Erythroblast (primary cell): ENCODE measurements around the gene PWWP2B.

Experiments
- DNase-seq, 2 experiments: peaks; one replicate each; lab custom pipeline; 2025; lab: John Stamatoyannopoulos, UW
- GATA1 ChIP-seq: IDR thresholded peaks from 2 replicates; pipeline ENCODE4 v1.6.1; 2011; ENCODE audit warnings: low read depth, mild to moderate bottlenecking, control low read depth, low read length, moderate library complexity
- POLR2A ChIP-seq: IDR thresholded peaks from 2 replicates; pipeline ENCODE4 v1.6.1; 2011; ENCODE audit warnings: mild to moderate bottlenecking, low read length

The PWWP2B gene

DNA sequence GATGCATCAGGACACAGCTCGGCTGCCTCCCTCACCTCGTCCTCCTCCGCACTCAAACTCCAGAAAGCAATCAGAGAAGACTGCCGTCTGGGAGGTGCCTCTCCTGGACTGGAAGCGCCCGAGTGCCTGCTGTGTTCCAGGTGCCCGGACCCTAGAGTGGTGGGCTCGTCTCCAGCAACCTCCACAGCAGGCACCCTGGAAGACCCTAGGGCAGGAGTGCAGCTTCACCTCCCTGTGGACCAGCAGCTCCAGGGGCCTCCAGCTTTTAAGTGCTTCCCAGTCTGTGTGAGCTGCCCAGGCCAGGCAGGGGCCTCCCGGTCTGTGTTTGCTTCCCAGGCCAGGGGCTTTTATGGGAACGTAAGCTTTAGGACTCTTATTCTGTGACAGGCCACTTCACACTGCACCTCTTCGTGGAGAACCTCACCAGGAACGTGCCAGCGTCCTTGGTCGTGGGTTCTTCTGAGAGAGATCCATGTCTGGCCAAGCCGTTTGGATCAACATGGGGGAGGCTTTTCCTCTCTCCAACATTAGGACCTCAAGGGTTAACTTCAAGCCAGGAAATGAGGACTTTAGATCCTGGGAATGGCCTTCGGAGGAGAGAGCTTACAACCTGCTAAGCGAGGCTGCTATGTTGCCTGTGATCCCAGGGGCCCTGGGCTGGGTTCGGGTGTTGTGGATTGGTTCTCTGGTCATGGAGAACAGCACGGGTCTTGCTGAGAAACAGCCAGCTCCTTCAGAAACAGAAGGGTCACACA lies 5.9 kb upstream of the PWWP2B start:
- DNase-seq: no peak
- no peak for TF ChIP-seq GATA1
- no peak for TF ChIP-seq POLR2A

DNA sequence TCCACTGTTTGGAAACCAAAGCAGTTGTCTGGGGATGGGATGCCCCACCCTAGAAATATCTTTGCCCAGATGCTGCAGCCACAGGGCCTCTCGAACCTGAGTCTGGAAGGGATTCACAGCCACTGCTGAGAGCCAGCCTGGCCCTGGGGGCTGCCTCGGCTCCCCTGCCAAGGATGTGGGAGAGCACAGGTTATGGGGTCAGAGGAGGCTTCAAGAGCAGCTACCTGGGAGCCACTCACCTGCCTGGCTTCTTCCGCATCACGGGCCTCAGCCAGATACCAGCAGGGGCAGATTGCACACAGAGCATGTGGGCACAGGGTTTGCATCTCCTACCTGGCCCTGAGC lies 5.4 kb upstream of the PWWP2B start:
- TF ChIP-seq GATA1: no peak
- TF ChIP-seq POLR2A: no peak
- DNase-seq: no peak

DNA sequence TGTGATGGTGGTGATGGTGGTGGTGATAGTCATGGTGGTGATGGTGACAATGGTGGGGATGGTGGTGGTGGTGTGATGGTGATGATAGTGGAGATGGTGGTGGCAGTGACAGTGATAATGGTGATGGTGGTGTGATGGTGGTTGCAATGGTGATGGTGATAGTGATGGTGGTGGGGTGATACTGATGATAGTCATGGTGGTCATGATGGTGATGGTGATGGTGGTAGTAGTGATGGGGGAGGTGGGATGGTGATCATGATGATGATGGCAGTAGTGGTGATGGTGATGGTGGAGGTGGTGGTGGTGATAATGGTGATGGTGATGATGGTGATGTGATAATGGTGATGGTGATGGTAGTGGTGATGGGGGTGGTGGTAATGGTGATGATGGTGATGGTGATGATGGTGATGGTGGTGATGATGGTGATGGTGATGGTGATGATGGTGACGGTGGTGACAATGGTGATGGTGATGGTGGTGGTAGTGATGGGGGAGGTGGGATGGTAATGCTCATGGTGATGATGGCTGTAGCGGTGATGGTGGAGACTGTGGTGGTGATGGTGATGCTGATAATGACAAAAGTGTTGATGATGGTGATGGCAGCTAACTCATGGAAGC lies 4.7 kb upstream of the PWWP2B start:
- no peak for TF ChIP-seq GATA1
- TF ChIP-seq POLR2A: no peak
- DNase-seq: no peak

DNA sequence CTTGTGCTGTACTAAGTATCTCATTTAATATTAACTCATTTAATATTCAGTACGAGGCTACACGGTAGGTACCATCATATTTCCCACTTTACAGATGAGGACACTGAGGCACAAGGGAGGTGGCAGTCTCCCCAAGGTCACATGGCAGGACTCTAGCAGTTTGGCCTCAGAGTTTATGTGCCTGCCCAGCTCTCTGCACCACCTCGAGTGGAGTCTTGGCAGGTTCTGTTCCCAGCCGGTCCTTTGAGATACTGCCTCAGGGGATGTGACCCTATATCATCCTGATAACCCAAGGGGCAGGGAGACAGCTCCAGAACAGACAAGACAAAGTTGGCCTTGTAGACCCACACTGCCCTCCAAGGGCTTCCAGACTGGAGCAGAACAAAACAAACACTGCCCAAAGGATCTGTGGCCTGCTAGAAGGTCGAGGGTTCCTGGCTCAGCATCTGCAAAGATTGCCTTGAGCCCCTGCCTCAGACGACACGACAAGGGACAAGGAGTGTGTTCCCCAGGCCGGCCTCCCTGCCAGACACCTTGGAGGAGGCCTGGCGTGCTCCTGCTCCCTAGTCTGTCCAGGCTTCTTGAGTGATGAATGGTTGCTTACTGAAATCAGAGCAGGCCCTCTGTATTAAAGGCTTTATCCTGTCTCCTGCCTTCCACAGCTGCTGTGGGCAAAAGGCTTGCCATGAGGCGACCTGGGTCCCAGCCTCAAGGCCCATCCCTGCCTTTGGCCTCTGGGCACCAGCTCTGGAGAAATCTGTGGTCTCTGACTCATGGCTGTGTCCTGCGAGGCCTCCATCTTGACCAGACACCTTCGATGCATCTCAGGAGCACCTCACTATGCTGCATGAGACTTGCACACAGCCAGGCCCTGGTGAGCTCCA lies 3.9 kb upstream of the PWWP2B start:
- no peak for DNase-seq
- TF ChIP-seq POLR2A (no peak), GATA1 (no peak)

DNA sequence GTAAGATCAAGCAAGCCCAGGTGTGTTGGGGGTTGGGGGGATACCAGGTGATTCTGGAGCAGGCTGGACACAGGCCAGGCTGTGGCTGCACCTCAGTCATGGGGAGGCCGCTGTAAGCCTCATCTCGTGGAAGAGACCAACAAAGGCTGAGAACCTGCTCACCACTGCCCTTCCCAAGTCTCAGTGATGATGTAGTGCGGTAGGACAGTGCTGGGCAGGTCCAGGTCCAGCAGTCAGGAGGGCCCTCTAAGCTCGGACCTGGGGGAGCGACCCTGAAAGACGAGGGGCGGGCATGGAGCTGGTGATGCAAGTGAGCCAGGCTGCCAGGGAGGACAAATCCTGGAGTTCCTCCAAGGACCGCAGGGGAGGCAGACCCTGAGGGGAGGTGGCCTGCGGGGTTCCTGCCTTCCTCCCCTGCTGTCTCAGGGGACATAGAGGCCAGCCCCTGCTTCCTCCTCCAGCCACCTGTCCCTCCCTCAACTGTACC lies 3.3 kb upstream of the PWWP2B start:
- TF ChIP-seq GATA1 (no peak), POLR2A (no peak)
- DNase-seq: no peak

DNA sequence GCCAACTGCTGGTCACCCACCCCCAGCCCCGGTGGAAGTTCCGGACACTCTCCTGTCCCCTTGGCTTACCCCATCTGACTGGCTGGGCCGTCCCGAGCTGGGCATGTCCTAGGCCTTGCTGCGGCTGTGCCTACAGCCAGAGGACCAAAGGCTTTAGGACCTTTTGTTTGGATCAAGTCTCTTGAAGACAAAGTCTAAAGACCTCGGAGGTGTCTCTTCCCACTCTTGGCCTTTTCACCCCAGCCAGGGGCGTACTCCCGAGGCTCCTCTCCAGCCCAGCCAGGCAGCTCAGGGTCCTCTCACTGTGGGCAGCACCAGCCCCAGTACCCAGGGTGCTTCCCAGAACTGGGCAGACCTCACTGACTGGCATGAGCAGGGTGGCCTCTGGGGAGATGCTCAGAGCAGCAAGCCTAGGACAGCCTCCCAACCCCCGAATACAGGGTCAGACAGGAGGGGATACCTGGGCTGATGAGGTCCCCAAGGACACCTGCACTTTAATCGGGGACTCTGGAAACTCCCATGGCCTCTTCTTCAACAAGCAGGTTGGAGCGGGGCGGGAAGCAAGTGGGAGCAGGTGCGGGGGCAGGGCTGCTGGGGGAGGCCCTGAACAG lies 2.7 kb upstream of the PWWP2B start:
- TF ChIP-seq POLR2A: no peak
- no peak for TF ChIP-seq GATA1
- DNase-seq: no peak

DNA sequence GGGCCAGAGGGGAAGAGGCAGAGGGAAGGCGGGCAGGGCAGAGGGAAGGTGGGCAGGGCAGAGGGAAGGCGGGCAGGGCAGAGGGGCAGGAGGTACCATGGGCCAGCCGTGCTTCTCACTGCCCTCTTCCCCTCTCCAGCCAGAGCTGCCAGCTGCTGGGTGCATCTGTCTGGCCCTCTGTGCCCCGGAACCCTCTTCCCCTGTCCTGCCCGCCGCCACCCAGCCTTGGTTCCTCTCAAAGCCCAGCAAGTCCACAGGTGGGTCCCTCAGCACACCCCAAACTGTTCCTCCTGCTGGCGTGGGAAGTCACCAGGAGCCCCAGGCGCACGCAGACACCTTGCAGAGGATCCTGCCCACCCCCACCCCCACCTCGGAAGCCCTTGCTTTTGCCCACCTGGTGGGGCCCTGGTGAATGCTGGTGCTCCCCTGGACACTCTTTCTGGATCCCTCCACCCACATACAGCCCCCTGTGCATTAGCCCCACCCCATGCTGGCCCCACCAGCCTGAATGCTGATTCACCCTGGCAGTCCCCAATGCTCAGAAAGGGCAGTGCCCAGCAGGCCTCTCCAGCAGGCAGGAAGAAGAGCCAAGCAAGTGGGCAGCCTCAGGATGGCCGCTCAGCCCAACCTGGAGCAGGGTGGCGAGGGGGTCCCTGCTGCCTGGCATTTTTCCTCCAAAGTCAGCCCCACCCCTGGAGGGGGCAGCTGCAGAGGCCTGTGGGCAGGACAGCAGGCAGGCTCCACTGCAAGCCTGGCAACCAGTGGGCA lies 1.9 kb upstream of the PWWP2B start:
- DNase-seq: no peak
- TF ChIP-seq POLR2A: no peak
- TF ChIP-seq GATA1: no peak

DNA sequence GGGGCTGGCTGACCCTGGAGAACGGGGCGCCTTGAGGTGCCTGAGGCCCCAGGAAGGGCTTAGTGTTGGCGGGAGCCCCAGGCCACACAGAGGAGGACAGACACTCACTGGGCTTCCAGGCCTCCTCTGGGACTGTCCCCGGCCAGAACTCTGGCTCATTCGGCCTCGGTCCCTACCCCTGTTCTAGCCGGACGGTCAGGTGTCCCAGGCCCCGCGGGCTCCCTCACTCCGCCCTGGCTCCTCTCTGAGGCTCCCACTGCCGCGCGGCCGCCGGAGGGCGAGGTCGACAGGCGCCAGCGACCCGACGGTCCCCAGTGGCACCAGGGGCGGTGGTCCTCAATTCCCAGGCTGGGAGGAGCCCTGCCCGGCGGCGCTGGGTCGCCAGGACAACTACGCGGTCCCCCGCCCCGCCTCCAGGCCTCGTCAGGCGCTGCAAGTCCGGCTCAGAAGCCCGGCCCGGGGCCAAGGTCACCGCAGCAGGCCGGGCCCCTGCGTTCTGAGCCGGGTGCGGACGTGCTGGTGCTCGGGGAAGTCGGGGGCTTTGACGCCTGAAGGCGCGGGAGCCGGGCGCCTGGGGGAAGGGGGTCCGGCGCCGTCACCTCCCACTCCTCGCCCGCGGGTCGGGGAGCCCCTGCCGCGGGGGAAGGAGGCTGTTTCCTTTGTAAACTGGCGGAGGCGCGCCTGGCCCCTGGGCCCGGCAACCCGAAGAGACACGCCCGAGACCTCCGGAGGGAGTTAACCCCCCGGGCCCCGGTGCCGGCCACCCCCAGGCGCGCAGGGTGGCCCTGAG lies 1.1 kb upstream of the PWWP2B start:
- DNase-seq: peak; percentile 18 to 33
- TF ChIP-seq GATA1 (no peak), POLR2A (no peak)

DNA sequence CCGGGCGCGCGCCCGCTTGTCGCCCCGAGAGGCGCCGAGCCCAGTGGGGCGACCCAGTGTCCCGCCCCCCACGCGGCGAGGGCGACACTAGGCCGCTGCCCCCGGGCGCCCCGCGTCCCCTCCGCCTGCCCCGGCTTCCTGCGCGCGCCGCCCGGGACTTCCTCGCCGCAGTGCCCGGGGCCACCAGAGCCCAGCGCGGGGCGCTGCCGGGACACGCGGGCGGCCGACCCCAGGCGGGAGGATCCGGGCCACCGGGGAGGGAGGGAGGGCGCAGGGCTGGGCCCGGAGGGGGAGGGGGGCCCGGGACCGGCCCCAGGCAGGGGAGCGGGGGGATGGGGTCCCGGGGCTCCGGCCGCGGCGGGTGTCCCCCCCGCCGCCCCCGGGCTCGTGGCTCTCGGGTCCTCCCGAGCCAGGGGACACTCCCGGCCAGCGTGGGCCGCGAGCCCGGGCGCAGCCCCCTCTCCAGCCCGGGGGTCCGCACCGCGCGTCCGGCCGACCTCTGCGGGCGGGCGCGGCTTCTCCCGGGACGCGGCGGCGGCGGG lies 435 bp upstream of the PWWP2B start:
- TF ChIP-seq GATA1 (no peak), POLR2A (no peak)
- DNase-seq: peak; percentile 61 to 62

DNA sequence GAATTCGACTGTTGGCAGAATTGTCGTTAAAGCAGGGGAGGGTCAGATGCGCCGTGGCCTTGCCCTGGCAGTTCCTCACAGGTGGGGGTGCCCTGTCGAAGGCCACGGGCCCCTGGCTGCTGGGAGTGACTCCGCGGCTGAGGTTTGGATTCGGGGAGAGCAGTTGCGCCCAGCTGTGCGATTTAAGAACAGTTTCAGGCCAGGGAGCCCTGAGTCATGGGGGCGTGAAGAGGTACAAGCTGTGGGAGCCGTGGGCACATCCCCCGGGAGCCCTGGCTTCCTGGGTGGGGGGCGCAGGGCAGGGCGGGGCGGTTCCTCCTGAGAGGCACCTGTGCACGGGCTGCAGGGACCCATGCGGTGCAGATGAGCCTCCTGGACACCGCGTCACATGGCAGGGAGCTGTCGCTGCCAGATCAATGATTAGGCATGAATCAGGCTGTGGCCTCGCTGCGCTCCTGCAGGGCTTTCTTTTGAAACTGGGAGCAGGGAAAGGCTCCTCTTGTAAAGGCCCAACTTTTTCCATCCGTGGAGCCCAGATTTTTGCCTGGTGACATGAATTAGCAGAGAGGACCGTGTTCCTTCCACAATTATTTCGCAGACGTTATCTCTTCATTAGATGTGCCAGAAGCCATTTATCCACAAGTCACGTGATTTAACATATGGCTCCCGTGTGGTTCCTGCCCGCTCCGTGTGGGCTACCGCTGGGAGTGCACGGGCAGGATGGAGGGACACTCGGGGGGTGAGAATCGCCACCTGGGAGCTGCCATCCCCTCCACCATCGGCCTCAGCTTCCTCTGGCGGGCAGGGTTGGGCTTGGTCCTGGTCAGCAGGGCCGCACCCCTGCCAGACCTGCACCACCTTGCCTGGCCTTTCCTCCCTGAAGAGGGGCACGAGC lies 918 bp downstream of the PWWP2B start:
- TF ChIP-seq POLR2A: no peak
- TF ChIP-seq GATA1: no peak

DNA sequence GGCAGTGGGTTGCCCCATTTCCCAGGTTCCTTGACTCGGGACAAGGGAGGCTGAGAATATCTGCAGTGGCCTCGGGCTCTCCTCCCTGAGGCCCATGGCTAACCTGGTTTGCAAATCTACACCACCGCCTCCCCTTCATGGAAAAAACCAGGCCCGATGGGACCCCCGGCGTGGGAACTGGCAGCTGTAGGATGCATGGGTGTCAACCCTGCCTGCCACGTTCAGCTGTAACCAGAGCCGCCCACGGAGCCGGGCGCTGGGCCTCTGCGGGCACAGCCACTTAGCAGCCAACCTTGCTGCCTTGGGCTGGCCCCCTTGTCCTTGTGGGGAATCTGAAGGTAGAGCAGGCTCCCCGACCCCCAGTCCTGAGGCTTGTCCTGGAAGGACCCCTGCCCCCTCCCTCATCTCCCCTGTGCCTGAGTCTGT lies 1.6 kb downstream of the PWWP2B start:
- no peak for DNase-seq
- TF ChIP-seq GATA1 (no peak), POLR2A (no peak)

More for the DNA sequence above, 918 bp downstream of the PWWP2B start:
- DNase-seq: peak; percentile 51 to 67
